ENCODE results near the gene PTH.

- TF ChIP-seq CTCF (IDR thresholded peaks at IDR 0.05) (no peak), EZH2phosphoT487 (IDR thresholded peaks at IDR 0.05) (no peak)
Observed at GRCh38 chr11:13463779-13464290, 32.0 kb downstream of the PTH start.
